ENCODE data around the gene MLLT10. TPM values are rescaled to one million over a fixed set of nuclear protein-coding genes. Genes with fewer than 3 reads are reported as not detected.
"Not testable (repeated sequence)": the region's sequence is repeated elsewhere in the genome, so short reads cannot be mapped to it uniquely, and the experiment has no call there.

The MLLT10 gene
- total RNA-seq, 1 donor from 2014 or later: 42.7 TPM

- no peak for DNase-seq (ENCODE audit: low read depth)
These were observed 160.6 kb downstream of the MLLT10 start for GRCh38 chr10:21694631-21695030.

DNA sequence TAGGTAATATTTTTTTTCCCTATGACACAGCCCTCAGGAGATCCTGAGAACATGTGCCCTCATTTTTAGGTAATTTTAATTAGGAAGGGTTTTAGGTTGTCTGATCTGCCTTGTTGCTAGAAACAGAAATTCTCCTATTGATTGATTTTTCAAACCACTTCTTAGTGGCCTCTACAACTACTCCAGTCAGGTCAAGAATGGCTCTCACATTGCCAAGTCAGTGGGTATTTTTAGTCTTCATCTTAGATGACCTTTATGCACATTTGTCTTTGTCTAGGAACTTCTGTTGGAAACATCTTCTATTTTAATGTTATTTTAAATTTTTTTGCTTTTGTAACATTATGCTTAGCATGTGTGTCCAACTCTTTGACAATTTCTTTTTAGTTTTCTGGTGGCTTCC, 162.3 kb downstream of the MLLT10 start:
- DNase-seq (ENCODE audit: low read depth): no peak

- no peak for DNase-seq (ENCODE audit: low read depth)
These were observed 165.5 kb downstream of the MLLT10 start for GRCh38 chr10:21699575-21699974.

DNA sequence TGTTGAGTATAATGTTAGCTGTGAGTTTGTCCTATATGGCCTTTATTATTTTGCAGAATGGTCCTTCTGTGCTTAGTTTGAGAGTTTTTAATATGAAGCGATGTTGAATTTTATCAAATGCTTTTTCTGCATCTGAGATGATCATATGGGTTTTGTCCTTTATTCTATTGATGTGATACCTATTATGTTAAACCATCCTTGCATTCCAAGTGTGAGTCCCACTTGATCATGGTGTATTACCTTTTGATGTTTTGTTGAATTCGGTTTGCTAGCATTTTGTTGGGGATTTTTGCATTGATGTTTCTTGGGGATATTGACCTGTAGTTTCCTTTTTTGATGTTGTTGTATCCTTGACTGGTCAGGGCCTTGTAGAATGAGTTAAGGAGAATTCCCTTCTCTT, 166.4 kb downstream of the MLLT10 start:
- no peak for DNase-seq (ENCODE audit: low read depth)

DNA sequence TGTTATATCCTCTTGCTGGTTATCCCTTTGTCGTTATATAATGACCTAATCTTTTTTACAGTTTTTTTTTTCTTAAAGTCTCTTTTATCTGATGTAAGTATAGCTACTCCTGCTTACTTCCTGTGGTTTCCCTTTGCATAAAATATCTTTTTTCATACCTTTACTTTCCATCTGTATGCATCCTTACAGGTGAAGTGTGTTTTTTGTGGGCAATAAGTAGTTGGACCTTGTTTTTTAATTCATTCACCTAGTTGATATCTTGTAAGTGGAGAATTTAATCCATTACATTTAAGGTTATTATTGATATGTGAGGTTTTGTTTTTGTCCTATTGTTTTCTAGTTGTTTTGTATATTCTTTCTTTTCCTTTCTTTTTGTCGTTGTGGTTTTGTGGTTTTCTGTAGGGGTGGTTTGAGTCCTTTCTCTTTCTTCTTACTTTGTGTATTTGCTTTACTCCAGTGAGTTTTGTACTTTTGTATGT, 168.6 kb downstream of the MLLT10 start:
- DNase-seq (ENCODE audit: low read depth): no peak

GRCh38 chr10:21705142-21705827, 171.3 kb downstream of the MLLT10 start:
- DNase-seq (ENCODE audit: low read depth): no peak

GRCh38 chr10:21705828-21706176, 171.8 kb downstream of the MLLT10 start:
- DNase-seq (ENCODE audit: low read depth): no peak

- DNase-seq (ENCODE audit: low read depth): no peak
These were observed 173.5 kb downstream of the MLLT10 start for GRCh38 chr10:21707498-21707897.

DNA sequence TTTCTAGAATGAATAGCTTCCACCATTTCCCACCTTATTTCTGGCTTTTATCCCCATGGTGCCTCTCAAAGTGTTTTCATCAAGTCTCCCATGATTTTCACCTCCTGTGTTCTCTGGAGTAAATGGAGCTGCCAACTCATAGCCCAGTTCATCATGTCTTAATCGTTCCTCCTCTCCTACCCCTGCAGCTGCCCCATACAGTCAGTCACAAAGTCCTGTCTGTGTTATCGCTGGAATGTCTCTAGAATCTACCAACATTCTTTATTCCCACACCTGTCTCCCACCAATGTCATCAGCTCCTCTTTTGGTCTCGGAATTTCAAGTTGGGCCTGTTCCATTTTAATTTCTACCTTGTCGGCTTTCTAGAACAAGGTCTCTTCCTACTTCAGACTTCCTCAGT, 178.9 kb downstream of the MLLT10 start:
- no peak for DNase-seq (ENCODE audit: low read depth)

- peak; percentile 88 for DNase-seq (ENCODE audit: low read depth)
These were observed 181.6 kb downstream of the MLLT10 start for GRCh38 chr10:21715531-21716195.

- DNase-seq (ENCODE audit: low read depth): not testable (repeated sequence)
These were observed 183.5 kb downstream of the MLLT10 start for GRCh38 chr10:21717437-21718054.

DNA sequence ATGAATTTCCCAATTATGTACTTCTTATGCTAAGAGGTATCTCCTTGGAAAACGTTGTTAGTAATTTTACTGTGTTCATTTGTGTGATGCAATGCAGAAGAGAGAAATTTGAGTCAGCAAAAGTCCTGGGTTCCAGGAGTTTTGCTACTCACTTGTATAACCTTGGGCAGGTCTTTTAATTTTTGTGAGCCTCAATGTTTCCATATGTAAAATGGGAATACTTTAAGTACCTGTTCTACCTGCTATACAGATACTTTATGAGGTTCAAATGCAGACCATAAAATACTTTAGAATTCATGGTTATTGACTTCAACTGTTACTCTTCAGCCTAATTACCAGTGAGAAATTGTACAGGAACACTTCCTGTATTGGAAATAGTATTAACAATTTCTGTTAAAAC, 185.5 kb downstream of the MLLT10 start:
- no peak for DNase-seq (ENCODE audit: low read depth)

DNA sequence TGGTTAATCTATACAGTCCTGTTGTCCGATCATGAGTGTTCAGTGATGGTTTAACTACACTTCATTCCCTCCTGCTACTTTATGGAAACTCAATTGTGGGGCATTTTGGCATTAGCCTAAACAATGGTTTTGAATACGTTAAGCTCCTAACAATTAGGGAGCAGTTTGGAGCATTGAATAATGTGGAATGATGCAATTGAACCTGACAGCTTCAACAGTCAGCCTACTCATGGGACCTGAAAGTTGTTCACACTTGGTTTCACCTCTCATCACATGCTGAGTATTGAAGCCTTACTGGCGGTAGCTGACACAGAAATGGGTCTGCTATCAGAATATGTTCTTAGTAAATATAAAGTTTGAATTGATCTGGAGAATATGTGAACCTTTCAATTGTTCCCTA, 186.1 kb downstream of the MLLT10 start:
- DNase-seq (ENCODE audit: low read depth): peak; percentile 90

GRCh38 chr10:21721000-21721665, 187.1 kb downstream of the MLLT10 start:
- DNase-seq (ENCODE audit: low read depth): no peak

DNA sequence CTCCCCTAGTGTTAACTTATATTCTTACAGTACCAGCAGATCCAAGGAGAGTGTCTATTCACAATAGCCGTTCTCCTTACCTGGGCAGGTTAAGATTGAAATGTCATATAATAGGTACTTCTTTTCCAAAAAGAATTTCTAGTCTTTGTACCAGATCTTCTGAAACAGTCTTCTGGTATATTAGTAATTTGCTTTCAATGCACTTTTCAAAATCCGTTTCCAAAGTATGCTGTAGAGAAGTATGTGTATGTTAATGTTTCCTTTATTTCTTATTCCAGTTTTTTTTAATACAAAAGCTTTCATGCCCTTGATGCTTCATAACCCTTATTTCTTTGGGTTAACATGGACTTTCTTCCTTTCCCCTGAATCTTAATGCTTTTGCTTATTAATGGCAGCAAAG, 188.2 kb downstream of the MLLT10 start:
- no peak for DNase-seq (ENCODE audit: low read depth)

DNA sequence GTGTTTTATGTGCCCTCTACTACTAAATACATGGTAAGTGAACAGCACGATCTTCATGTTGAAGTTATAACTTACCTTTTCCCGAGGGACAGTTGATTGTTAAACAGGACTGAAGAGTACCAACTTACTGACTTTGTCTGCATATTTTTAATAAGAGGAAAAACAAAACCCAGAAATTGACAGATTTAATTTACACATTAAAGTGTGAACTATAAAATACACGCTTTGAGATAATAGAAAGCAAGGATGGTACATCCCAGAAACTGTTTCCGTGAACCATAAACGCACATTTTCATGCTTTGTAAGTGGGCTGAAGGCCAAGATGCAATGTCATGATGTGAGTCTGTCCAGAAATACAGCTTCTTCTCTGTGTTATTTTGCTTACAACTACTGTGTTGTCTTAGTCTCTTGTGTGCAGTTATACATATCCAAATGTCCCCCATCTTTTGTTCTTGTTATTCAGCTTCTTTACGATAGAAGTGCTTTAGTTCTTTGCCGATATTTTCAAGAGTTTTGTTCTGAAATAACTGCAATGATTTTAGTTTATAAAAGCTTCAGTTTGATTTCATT, 190.1 kb downstream of the MLLT10 start:
- DNase-seq (ENCODE audit: low read depth): no peak

DNA sequence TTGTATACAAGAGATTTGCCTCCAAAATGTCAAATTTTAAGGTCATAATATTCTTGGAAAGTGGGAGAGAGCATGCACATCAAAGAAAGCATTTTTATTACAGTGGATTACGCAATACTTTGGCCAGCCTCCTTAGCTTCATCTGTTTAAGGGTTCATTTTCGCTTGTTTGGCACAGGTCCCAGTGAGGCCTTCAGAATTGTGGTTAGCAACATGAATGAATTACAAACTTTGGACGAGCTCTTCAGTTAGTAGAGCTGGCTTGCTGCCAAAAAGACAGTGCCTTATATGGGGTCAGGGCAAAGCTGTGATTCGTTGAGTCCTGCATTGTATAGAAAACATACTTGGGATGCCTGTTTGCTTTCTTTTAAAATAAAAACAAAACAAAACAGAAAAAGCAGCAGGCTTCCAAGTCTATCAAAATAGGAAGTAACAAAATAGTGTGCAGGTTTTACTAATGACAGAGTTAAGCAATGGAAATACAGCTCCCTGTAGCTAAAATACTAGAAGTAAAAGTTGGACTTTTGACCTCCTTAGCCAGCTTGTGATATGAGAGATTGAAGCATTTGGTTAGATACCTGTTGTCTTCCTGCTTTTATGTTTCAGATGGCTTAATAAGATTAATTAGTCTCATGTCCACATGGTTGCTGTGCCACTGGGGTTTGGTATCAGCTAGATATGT, 190.8 kb downstream of the MLLT10 start:
- DNase-seq (ENCODE audit: low read depth): peak; percentile 99

DNA sequence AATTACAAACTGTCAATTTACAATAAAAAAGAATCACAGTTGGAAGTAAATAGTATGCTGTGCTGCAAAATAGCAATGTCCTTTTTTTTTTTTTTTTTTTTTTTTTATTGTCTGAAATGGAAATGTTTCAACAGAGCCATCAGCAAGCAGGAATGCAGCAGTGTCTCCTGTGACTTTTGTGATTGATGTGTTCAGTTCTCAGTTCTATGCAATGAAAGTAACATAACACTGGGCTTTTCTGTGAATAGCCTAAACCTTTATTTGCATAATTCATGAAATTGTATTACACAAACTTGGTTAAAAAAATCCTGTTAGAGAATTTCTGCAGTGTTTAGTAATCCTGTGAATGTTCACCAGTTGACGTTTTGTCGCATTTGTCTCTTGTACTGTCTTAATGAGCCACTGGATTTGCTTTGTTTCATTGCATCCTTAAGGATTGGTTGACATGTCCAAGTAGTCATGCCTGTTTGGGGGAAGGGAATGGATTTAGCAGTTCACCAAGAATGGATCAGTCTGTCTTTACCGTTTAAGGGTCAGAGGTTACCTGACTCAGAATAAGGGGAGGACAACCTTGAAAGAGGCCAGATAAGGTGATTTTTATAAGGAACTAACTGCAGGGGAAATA, 192.7 kb downstream of the MLLT10 start:
- DNase-seq (ENCODE audit: low read depth): peak; percentile 35

GRCh38 chr10:21727452-21728168, 193.6 kb downstream of the MLLT10 start:
- DNase-seq (ENCODE audit: low read depth): no peak

- DNase-seq (ENCODE audit: low read depth): no peak
These were observed 194.6 kb downstream of the MLLT10 start for GRCh38 chr10:21728618-21729017.
